Mucosa of gallbladder (tissue), 1 donor: Measurements from ENCODE around the gene TAGLN2. TPM values are rescaled to one million over a fixed set of nuclear protein-coding genes. Genes with fewer than 3 reads are reported as not detected.

Source experiments
- DNase-seq: peaks from one replicate; pipeline ENCODE4 v3.0.0-alpha.2; 2020; ENCODE audit warnings: low spot score
- total RNA-seq: library from RNA; stranded (reverse); gene quantifications from one replicate; pipeline ENCODE4 v1.2.1, GENCODE V29; 2021
- donor health status: DM: no; HTN: no; CAD: no.

TAGLN2 gene
- 205 TPM for total RNA-seq

DNA sequence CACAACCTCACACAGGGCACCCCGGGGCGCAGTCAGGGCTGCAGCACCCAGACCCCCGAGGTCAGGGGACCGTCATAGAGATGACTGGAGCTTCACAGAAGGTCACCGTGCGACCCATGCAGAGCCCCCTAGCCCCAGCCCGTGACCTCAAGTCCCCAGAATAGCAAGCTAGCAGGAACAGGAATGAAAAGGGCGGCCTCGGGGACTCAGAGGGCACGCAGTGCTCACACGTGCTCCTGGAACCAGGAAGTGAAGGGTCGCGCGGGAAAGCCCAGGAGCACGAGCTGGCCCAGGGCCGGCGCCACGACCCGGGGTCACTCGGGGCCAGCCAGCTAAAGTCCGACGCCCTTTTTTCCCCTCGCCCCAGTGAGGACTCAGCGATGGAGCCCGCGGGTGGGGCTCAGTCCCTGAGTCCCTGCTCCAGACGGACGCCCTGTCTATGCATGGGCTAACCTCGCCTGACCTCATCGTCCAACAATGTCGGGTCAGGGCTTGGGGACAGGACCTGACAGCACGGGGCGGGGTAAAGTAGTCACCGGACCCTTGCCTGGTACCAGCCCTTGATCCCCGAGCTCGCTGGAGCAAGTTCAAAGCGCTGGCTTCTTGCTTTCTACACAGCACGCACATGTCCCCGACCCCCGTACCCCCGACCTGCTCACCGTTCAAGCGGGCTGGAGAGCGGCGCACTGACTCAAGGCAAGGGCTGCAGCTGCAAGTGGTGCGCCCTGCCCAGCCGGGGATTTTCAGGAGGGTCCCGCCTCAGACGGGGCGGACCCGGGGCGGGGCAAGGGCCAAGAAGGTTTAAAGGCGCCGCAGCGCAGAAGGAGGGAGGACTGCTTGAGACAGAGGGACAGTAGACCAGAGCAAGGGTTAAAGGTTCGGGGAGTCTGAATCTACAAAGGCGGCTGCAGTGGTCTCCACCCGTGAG is at the start of gene TAGLN2:
Gene TAGLN2 (minus strand): TSS at position 717 of the 928 bp plus-strand sequence. CDS start 4,998 bp downstream, outside the sequence.
- peak; percentile 85 for DNase-seq

DNA sequence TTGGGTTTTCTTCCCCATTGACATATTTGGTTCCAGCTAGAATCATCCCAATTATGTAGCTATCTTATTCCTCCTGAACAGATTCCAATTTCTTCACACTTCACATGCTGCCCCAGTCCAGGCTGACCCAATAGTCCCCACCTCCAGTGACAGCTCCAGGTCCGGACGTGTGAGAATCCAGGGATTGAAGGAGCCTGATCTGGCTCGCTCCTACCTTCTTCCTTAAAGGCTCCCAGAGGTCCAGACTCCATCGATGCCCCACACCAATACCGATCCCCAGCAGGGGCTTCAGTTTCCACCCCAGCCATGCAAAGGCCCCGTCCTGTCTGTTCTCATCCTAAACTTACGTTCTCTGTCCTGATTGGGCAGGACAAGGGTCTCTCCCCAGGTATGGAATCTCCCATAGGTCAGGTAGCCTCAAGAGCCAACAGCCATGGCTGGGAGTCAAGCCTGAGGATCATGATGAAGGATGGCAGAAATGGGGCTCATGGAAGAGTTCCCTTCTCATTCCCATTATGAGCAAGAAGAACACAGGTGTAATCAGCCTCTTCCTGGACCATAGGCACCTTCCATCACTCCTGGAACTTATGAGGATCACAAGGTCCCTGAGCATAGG is 49.2 kb upstream of the TAGLN2 start:
- DNase-seq = no peak

DNA sequence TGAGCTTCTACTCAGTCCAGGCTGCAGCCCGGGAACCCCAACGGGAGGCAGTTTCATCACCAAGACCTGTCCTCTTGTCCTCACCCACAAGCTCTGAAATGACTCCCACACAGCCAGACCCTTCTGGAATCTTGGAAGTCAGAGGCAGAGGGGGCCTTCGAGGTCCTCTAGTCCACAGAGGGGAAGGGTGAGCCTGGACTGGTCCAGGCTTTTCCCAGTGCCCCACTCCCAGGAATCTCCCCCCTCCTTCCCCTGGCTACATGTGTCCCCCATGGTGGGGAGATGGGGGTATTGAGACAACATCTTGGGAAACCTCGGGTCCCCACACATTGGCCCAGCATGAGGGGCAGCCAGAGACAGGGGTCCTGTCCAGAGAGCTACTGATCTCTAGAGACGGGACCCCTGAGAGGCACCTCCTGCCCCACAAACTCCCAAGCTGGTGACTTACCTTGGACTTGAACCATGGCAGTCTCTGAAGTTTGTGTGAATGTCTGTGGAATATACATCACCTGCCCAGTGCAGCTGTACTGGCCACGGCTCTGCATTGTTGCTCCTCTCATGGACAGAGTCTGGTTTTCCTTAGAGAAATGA is 48.1 kb upstream of the TAGLN2 start:
- no peak for DNase-seq

DNA sequence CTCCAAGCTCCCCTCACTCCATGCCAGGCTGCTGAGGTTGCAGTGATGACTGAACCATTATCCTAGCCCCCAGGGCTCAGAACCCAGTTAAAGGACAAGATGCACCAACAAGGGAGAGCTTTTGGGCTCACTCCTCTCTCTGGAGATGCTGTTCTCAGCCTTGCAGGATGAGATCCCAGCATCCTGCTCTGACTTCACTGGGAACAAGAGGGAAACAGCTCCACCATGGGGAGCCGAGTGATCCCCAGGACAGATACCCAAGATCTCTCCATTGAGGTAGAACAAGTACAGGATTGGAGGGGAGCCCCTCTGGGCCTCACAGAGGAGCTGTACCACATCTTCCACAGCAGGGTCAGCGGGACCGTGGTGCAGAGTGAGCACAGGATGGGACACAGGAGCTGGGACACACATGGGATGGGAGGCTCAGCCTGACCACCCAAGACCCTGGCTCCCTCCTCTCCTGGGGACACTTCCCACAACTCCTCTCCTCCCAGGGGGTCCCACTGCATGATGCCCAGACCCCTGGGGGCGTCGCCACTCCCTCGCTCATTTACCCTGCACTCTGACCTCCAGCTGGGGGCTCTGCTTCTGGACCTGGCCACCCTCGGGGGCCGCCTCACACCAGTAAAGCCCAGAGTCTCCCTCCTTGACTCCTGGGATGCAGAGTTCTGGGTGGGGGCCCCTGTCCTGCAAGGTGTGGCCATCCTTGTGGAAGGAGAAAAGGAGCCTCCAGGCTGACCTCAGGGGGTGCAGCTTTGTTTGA is 47.3 kb upstream of the TAGLN2 start:
- DNase-seq = no peak

DNA sequence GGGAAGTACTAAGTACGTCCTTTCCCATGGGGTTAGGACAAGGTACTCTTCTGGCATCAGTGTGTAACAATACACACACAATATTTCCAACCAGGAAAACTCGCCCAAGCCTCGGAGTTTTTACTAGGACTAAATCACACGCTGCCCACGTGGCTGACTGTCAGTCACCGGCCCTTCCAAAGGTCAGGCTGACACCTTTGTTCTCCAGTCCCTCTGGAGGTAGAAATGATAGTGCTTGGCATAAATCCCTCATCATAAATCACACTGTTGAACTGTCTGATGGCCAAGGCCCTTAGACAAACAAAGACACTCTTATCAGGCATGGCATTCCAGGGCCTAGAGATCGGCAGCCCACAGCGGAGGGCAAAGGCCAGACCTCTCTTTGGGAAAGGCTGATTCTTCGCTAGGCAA is 45.6 kb upstream of the TAGLN2 start:
- peak; percentile 72 for DNase-seq

DNA sequence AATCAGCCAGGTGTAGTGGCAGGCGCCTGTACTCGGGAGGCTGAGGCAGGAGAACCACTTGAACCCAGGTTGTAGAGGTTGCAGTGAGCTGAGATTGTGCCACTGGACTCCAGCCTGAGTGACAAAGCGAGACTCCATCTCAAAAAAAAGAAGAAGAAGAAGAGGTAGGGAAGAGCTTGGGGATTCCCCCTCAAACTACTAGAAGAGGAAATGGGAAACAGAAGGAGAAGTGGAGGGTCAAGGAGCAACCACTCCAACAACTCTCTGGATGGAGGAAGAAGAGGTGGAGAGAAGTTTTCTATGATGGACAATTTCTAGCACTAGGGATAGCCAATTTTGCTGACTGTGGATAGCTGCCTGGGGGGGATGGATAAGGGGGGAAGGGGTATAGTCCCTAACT is 43.6 kb upstream of the TAGLN2 start:
- no peak for DNase-seq

DNA sequence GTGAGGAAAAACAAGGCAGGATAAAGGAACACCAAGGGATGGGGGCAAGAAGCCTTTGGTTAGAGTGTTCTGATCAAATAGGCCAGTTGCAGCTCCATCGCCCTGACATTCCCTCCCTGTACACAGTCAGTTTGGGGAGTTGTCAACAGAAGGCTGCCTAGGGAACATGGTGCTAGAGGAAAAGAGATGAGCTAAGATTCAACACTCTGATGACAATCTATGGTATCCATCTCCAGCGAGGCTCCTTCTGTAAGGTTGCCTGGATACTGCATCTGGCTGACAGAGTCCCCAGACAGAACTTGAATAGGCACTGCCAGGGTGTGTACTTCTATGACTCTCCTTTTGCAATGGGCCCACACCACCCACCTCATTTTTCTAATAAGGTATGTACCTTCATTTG is 40.0 kb upstream of the TAGLN2 start:
- no peak for DNase-seq

DNA sequence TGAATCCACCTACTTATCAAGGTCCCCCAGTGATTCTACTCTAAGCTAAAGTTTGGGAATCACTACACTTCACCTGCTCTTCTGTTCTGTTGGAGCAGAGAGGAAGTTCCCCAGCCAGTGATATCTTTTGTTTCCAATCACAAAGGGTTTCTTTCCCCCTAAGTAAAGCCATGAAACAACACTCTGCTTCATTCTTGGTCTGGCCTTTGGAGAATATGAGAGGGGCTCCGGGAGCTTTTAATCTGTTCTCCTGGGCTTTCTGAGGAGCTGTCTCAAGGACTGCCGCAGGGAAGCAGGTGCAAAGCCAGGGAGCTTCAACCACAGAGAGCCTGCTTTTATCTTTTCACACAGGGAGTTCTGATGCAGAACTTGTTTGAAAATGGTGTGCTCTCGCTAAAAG is 38.8 kb upstream of the TAGLN2 start:
- no peak for DNase-seq

DNA sequence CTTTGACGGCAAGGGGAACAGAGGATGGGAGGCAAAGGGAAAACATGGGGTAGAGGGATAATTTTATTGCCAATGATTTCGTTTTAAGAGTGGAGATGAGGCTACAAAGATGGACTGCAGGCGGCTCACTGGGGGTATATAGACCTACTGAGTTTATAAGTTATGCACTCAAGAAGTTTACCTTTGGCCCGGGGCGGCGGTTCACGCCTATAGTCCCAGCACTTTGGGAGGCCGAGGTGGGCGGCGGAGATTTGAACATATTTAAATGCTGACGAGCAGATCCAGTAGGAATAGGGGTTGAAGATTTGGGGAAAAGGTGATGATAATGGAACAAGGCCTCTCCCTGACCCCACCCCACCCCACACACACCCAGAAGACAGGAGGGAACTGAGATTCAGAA is 36.9 kb upstream of the TAGLN2 start:
- DNase-seq = no peak

DNA sequence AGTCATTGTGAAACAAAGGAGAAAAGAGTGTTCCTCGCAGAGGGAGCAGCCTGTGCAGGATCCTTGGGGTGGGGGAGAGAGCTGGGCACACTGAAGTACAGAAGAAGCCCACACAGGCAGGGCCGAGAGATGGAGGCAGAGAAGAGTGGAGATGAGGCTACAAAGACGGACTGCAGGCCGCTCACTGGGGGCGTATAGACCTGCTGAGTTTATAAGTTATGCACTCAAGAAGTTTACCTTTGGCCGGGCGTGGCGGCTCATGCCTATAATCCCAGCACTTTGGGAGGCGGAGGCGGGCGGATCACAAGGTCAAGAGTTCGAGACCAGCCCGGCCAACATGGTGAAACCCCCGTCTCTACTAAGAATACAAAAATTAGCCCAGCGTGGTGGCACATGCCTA is 36.3 kb upstream of the TAGLN2 start:
- no peak for DNase-seq

DNA sequence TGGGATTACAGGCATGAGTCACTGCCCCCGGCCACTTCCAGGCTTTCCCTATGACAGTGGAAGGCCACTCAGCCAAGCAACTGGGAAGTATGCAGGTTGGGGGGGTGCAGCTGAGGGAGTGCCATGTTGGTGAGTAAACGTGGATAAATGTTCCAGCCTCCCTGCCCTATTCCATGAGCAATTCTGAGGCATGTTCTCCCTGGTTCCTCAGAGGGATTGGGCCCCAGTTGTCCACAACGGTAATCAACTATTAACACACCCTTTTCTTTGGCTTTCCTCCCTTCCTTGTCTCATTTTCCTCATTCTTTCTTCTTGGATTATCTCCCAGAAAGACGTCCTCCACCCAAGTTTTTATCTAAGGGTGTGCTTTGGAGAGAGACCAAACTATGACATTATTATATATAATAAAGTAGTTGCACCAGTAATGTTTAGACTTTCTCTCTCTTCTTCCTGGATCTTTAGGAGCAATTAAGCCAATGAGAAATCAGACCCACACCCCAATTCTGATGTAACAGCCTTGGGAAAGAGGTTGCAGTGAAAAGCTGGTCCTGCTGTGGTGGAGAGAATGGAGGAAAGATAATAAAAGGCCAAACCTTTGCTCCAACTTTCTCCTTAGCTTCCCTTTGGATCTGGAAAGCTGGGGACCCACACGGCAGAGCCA is 35.5 kb upstream of the TAGLN2 start:
- peak; percentile 58 for DNase-seq

DNA sequence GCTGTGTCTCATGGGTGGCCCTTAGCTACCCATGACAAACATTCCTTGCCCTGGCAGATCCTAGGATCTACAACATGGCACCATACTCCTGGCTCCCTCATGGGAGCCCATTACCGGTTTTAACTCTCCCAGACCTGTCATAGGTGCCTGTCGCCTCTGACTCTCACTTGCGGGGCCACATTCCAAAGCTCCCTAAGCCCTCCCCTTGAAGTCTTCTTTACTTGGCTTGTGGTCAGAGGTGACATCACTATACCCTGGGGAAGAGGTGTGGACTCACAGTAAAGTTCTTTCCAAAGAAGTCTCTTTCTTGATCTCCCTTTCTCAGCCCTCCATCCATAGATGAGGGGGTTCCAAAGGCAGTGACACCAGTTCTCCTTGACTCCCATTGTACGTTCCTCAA is 34.1 kb upstream of the TAGLN2 start:
- DNase-seq = peak; percentile 23

DNA sequence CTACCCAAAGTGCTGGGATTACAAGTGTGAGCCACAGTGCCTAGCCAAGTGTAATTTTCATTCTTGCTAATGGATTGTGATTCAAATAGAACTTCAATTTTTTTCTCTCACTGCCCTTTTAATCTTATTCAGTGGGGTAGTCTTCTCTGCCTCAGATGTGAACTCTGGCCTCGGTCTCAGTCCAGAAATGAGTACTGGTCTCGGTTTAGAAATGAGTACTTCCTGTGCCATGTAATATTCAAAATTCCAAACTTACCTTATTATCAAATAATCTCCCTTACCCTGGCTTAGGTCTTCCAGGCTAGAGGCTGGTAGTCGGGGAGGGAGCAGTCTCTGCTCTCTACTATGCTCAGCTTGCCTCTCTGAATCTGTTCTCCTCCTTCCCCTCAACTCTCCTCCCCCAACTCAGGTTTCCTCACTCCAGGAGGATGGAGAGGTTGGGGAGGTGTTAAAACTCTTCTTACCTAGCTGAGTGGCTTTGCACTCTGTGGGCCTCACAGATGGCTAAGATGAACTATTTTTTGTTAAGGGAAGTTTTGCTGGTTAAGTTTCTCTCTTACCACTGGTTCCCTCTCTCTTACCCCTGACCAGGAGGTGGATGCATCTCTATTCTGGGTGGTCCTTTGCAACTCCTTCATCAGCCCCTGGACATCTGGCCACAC is 33.5 kb upstream of the TAGLN2 start:
- DNase-seq = no peak

DNA sequence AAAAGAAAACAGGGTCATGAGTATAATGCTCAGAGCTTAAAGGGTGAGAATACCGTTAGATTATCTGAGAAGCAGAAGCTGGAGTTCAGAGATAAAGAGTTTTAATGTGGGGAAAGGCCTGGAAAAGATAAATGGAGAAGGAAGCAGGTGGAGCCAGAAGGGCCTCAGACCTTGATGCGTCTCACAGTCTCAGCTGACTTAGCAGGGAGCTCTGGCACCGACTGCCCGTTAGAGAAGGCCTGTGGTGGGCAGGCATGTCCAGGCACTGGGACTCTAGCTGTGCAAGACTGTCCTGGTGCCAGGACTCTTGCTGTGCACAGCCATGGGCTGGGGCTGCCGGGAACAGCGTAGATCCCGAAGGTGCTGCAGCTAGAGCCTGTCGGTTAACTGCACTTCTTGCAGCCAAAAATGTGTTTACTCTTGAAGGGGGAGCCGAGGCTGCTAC is 32.5 kb upstream of the TAGLN2 start:
- no peak for DNase-seq

DNA sequence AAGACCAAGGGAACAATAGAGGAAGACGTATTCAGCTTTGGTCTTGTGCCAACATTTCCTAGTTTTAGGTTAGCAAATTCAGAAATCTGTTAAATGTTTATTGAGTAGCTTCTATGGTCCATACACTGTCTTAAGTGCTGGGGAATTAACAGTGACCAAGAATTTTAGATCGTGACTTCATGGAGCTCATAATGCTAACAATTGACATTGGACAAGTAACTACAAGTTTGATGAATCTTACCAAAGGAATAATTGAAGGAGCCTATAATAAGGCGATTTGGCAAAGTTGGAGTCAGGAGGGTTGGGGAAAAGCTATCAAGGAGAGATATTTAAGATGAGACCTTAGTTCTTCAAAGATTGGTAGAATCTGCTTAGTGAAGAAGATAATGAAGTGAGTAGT is 30.1 kb upstream of the TAGLN2 start:
- no peak for DNase-seq

DNA sequence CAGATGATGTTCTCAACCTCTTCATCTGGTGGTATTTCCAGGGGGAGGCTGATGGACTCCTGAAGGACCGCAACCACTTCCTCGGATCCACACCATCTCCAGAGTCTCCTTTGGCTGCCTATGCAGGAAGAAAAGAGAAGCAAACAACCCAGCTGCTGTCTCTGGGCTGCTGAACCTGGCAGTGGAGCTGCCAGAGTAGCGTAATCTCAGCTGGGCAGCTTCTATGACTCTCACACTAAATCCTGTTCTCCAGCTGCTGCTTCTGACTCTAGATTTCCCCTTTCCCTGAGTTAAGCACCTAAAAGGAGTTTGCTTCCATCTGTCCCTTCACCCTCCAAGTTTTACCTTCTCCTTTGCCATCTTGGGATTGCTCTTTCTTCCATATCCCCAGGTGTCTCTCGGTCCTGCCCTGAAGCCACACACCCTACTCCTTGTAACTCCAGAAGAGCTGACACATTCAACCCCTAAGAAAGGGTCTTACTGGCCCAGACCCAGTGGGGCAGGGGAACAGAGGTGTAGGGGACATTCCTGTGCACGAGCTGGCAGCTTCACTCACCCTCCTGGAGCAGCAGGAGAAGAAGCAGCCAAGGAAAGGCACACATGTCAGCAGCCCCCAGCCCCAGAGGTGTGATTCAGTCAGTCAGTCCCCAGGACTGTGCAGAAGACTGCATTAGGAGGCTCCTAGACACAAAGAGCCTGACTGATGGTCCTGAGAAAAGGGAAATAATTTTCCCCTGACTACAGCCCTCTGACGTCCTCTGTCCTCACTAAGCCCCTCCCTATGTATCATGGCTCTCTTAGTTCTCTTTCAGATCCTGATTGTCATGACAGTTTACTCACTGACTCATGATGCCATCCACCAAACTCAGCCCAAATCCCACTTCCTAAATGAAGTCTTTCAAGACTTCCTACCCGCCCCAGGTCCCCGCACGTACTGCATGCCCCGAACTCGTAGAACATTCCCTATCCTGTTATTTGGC is 28.5 kb upstream of the TAGLN2 start, which contains the start of gene SLAMF9:
Gene SLAMF9 (minus strand): TSS at position 702 of the 980 bp plus-strand sequence. CDS start 100 bp downstream, at position 602.
- DNase-seq = no peak

DNA sequence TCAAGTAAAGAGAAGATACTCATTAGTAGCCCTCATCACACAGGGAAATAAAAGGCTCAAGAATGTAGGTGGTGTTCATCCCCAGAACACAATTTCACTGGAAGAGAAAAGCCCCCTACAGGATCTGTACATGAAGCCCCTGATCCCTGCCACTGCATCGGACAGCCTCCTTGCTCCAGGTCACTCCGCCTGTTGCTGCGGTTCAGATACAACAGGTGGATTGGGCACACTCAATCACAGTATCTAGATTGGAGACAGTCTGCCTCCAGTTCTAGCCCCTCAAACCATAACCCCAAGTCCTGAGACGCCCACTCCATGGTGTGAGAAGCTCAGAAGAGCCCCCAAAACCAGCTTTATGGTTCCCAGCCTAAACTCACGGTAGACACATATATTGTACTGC is 27.6 kb upstream of the TAGLN2 start:
- DNase-seq = no peak

DNA sequence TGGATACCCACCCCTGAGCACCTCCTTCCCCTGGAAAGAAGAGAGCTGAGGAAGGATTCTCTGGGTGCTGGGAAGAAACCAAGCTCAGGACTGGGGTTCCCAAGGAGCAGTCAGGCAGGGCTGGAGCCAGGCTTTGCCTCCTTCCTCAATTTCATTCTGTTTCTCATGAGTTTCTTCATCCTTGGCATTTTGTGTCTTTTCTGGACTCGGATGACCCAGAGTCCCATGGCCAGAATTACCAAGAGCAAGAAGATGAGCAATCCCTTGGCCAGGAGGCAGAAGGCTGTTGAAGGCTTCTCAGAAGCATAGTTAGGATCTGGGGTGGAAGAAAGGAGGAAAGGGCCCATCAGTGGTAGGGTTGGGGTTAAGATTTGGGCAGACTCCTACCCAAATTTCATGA is 26.2 kb upstream of the TAGLN2 start:
- DNase-seq = no peak

DNA sequence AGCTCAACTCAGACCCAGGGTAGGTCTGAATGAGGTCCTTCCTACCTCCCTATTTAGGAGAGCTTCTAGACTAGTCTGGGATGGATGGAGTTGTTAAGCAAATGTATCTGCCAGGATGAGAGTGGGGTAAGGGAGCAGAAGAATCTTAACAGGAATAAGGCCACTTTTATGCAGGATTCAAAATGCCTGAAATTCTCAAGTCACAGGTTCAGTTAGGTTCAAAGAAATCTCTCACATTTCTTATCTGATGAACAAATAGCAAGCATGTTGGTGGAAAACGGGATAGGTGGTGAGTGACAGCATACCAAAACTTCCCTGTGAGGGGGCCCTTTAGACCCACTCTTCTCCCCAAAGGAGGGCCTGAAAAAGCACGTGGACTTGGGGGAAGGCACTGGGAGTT is 25.7 kb upstream of the TAGLN2 start:
- no peak for DNase-seq

DNA sequence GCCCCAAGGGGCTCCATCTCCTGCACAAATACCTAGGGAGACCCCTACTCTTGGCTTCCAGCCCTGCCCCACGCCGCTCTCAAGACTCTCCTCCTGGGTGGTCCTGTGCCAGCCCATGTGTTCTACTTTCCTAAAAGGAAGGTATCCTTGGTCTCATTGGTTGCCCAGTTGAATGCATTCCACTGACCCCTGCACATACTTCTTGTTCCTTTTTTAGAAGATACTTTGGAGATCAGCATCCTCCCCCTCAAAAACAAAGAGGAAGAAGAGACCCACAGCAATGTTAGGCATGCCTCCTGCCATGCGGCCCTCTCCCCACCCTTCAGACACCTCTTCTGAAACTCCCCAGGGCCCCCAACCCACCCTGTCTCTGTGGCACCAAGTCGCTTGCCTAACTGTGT is 24.7 kb upstream of the TAGLN2 start:
- DNase-seq = no peak
